ENCODE data around the gene BICC1.

DNA sequence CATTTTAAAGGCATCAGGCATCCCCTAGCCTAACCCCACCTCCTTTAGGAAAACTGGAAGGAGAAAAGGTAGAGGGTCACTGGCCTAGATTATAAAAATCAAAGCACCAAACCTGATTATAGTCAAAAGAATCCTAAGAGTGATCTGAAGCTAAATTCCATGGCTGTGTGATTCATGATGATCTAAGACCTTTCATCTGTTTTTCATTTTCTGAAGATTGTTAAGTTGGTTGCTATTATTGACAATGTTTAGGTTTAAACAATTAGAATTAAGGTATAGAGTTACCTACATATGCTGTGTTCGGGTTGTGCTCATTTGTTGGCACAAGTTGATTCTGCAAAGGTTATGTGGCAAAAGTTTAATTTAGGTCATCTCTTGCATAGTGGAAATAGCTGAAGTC lies 148.7 kb downstream of the BICC1 start:
- TF ChIP-seq, protein P1, sequence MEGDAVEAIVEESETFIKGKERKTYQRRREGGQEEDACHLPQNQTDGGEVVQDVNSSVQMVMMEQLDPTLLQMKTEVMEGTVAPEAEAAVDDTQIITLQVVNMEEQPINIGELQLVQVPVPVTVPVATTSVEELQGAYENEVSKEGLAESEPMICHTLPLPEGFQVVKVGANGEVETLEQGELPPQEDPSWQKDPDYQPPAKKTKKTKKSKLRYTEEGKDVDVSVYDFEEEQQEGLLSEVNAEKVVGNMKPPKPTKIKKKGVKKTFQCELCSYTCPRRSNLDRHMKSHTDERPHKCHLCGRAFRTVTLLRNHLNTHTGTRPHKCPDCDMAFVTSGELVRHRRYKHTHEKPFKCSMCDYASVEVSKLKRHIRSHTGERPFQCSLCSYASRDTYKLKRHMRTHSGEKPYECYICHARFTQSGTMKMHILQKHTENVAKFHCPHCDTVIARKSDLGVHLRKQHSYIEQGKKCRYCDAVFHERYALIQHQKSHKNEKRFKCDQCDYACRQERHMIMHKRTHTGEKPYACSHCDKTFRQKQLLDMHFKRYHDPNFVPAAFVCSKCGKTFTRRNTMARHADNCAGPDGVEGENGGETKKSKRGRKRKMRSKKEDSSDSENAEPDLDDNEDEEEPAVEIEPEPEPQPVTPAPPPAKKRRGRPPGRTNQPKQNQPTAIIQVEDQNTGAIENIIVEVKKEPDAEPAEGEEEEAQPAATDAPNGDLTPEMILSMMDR (IDR thresholded peaks at IDR 0.05), result no peak
- no peak for TF ChIP-seq POLR2A (IDR thresholded peaks at IDR 0.05)
